ENCODE measurements around the gene ITGA2.

DNA sequence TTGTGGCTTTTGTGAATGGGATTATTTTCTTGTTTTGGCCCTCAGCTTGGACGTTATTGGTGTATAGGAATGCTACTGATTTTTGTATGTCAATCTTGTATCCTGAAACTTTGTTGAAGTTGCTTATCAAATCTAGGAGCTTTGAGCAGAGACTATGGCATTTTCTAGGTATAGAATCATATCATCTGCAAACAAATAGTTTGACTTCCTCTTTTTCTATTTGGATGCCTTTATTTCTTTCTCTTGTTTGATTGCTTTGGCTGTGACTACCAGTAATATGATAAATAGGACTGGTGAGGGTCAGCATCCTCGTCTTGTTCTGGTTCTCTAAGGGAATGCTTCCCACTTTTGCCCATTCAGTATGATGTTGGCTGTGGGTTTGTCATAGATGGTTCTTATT lies 24.7 kb downstream of the ITGA2 start:
- TF ChIP-seq, protein P1, sequence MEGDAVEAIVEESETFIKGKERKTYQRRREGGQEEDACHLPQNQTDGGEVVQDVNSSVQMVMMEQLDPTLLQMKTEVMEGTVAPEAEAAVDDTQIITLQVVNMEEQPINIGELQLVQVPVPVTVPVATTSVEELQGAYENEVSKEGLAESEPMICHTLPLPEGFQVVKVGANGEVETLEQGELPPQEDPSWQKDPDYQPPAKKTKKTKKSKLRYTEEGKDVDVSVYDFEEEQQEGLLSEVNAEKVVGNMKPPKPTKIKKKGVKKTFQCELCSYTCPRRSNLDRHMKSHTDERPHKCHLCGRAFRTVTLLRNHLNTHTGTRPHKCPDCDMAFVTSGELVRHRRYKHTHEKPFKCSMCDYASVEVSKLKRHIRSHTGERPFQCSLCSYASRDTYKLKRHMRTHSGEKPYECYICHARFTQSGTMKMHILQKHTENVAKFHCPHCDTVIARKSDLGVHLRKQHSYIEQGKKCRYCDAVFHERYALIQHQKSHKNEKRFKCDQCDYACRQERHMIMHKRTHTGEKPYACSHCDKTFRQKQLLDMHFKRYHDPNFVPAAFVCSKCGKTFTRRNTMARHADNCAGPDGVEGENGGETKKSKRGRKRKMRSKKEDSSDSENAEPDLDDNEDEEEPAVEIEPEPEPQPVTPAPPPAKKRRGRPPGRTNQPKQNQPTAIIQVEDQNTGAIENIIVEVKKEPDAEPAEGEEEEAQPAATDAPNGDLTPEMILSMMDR (IDR thresholded peaks at IDR 0.05; ENCODE audit: low read depth, low read length) = no peak
- TF ChIP-seq POLR2A (IDR thresholded peaks at IDR 0.05; ENCODE audit: extremely low read depth, insufficient read length) = no peak
- TF ChIP-seq MYC (IDR thresholded peaks at IDR 0.05; ENCODE audit: low read depth, low read length) = no peak

Measured in NB4 (cell line).